NCI-H82 treated with DMSO at 0.1 percent for 48 hours (cell line): ENCODE measurements around the gene CALB2.

Experiments used
- DNase-seq: peaks from one replicate; lab custom pipeline; 2025; ENCODE audit not compliant: unreplicated experiment; lab: John Stamatoyannopoulos, UW

The CALB2 gene

DNA sequence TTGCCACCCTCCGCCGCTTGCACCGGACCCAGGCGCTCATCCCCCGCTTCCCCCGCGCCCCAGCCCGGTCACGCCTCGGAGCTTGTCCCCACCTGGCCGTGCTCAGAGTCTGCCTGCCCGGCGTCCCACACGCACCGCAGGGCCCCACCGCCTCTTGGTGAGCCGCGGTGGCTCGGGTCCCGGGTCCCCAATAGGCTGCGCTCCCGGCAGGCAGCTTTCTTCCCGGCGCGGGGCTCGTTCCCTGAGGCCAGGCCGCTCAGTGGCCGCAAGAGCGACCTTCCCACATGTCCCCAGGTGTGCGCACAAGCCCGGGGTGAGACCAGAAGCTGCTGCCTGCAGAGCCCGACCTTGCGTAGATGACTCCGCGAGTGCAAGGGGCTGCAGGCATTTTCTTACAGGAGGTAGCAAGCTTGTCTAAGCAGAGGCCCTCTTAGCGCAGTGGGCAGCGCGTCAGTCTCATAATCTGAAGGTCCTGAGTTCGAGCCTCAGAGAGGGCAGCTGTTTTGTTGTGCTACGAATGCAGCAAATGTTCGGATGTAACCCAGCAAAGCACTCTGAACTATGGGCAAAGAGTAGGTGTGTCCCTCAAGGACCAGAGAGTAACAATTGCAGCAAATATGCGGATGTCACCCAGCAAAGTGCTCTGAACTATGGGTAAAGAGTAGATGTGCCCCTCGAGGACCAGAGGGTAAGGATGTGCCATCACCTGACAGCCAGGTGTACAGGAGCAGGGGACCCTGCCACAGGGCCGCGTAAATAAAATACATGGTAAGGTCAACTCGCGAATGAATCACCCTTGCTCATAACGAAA lies 67.8 kb downstream of the CALB2 start:
- DNase-seq: peak; percentile 66

DNA sequence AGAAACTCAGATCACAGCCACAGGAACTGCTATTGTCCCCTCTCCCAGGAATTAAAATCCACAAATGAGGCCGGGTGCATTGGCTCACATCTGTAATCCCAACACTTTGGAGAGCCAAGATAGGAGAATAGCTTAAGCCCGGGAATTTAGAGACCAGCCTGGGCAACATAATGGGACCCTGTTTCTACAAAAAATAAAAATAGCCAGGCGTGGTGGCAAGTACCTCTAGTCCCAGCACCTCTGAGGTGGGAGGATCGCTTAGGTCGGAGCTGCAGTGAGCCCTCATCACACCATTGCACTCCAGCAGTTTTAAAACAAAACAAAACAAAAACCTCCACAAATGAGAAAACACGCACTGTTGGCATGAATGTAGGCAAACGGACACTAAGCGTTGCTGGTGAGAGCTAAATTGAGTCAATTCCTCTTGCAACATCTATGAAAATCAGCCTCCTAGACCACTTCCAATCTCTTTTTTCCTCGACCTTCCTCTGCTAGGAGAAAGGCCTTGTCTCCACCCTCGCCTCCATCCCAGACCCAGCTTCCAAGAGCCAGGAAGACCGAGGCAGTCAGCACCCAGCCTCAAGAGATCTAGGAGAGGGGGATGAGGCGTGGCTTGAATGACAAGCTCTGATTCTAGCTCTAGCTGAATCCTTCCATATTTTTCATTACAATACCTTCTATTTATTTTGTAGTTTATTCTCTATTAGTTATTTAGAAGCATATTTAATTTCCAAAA lies 68.5 kb downstream of the CALB2 start:
- DNase-seq: no peak

DNA sequence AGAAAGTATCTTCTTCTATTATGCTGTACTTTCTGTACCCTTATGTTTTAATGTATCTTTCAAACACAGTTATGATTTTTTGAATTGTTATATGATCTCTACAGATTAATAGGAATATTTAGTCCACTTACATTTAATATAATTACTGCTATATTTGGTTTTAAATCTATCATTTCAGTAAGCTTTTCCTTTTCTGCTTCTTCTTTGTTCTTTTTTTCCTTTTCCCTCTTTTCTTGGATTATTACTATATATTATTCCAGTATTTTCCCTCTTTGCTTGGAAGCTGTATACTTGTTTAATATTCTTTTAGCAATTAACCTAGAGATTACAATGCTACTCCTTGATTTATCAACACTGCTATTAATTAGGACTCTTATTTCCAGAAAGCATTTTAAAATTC lies 69.9 kb downstream of the CALB2 start:
- DNase-seq: no peak

DNA sequence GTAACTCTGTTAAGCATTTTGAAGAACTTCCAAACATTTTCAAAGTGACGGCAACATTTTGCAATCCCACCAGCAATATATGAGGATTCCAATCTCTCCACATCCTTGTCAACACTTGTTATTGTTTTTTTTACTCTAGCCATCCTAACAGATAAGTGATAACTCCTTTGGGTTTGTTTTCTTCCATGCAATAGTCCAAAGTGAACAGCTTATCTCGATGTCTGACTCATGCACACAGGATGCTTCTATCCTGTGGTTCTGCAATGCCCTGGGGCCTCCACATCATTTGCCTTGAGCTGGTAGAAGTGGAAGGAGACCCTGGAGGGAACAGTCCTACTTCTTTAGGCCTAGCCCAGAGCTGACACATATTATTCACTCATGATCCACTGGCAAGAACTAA lies 70.4 kb downstream of the CALB2 start:
- no peak for DNase-seq

DNA sequence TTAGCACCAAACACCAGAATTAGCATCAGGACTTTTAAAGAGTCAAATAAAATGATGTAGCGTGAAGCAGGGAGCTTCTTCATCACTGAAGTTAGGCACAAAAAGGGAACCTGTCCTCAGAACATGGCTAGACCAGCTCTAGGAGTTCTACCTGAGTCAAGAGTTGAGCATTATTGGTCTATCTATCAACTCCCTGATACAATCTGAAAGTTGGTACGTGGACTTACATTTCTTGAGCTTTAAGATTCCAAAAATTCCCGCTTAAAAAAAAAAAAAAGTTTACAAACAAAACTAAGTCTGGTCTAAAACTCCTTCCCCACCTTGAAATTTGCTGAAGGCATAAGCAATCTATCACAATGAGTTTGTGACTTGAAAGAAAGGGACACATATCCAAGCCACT lies 71.1 kb downstream of the CALB2 start:
- DNase-seq: no peak

DNA sequence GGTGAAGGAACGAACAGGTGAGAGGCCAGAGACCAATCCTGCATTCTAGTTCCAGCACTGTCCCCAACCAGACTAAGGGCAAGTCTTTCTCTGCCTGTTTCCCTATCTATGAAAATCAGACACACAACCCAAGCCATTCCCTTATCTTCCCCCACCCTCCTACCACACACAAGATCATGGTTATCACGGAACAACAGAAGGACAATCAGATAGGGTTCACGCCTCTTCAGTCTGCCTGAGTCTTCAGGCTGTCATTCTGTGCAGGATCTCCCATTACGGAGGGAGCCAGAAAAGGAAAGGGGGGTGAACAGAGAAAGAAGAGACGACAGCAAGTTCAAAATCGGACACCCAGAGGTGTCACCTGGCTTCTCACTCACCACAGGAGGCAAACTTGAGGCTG lies 72.2 kb downstream of the CALB2 start:
- no peak for DNase-seq

DNA sequence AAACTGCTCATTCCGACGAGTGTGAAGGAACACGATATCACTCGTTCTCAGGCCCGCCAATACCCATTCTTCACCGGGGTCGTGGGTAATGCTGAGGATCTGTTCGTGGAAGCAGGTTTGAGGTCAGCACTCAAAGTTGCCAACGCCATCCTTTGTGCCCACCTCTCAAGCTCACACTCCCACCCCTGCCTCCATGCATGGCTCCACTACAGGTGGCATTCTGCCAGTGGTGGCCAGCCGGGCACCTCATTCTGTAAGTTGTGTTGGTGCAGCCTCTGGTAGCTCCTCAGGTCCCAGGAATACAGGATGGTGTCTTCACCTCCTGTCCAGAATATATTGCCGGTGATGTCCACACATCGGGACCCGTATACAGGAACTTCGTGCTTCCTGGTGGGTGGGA lies 72.7 kb downstream of the CALB2 start:
- DNase-seq: no peak

DNA sequence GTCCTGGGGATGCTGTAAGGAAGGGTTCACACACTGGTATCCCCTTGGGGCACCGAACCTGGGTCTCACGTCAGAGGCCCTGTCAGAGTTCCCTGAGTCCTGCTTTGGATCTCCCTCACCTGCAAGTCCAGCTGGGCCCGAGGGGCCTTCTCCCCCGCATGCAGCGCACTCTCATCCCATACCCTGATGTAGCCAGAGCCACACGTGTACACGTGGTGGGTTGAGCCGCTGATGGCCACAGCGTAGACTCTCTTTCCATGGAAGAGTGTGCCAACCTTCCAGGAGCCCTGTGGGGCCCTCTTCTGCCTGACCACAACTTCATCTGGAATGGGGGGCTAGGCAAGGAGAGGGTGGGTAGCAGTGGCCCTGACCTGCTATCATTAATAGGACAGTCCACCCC lies 73.5 kb downstream of the CALB2 start:
- no peak for DNase-seq

DNA sequence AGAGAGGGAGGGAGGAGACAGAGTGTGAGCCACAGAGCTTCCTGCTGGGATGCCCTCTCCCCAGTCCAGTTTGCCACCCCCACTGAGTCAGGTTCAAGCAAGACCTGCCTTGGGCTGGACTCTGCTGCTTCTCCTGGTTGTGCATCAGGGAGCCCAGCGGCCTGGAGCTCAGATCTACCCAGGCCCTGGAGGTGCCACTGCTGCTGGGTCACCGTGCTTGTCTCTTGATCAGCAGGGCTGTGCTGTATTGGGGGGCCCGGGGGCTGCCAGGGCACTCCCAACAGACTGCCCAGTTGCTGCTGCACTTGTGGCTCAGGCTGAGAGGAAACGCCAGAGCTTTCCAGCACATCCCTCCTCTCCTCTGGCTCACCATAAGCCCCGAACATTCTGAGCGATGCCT lies 74.4 kb downstream of the CALB2 start:
- DNase-seq: no peak

DNA sequence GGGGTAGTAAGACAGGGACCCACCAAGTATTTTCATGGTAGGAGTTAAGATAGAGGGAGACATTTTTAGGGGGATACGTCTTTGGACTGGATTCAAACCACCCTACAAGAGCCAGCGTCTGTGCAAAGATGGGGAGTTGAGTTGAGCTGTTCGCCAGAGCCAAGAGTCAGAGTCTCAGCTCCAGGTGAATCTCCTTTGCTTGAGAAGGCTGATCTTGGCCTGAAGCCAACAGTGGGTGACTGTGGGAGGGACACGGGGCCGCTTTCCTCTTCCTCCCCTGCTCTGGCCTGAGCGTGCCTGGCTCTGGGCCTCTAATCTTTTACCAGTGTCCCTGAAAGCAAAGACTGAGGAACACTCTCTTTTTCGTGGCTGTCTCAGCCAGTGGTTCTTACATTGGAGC lies 78.0 kb downstream of the CALB2 start:
- no peak for DNase-seq

DNA sequence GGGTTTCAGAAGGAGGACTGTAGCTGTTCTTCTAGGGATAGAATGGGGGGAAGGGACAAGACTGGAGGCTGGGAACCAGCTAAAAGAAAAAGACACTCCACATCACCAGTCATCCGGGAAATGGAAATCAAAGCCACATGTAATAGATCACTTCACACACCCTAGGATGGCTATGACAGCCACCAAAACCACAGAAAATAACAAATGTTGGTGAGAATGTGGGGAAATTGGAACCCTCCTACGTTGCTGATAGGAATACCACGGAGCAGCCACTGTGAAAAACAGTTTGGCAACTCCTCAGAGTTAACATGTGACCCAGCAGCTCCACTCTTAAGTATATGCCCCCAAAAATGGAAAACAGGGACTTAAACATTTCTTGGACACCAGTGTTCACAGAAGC lies 81.0 kb downstream of the CALB2 start:
- no peak for DNase-seq
